Left lung (tissue), 10 donors: ENCODE measurements around the gene BUB1B. TPM values are rescaled to one million over a fixed set of nuclear protein-coding genes. Genes with fewer than 3 reads are reported as not detected.

ENCODE experiments used
- ATAC-seq: fragments of 200-7000 bp; cut with Tn5 transposase; one replicate; pipeline ENCODE4 v1.9.1; 2020; ENCODE audit warnings: moderate library complexity
- DNase-seq, 4 donors: peaks; one replicate each; pipeline ENCODE4 v3.0.0-alpha.2; 2013 to 2020
- H3K27ac ChIP-seq, 2 donors: fragments of 200-600 bp; sonication (generic) in 1 of 2; one replicate each; pipeline versions ENCODE4 v1.5.0 to v1.8.0; 2020 to 2021
- H3K27me3 ChIP-seq, 2 donors: fragments of 200-600 bp; sonication (generic) in 1 of 2; one replicate each; pipeline versions ENCODE4 v1.5.0 to v1.8.0; 2020 to 2021
- H3K36me3 ChIP-seq, 2 donors: fragments of 200-600 bp; sonication (generic) in 1 of 2; one replicate each; pipeline versions ENCODE4 v1.5.0 to v1.8.0; 2020 to 2021
- H3K4me1 ChIP-seq, 2 donors: fragments of 200-600 bp; one replicate each; pipeline ENCODE4 v1.8.0; 2021
- H3K4me3 ChIP-seq, 2 donors: fragments of 200-600 bp; sonication (generic) in 1 of 2; one replicate each; pipeline versions ENCODE4 v1.5.0 to v1.8.0; 2020 to 2021; ENCODE audit warnings: mild to moderate bottlenecking in 1 of 2
- H3K9me3 ChIP-seq, 2 donors: fragments of 200-600 bp; sonication (generic) in 1 of 2; one replicate each; pipeline versions ENCODE4 v1.5.0 to v1.8.0; 2020 to 2021
- CTCF ChIP-seq, 2 donors: fragments of 200-600 bp; sonication (generic) in 1 of 2; IDR thresholded peaks; one replicate each; pipeline versions ENCODE4 v1.5.0 to v1.8.0; 2021; ENCODE audit warnings: antibody characterized with exemption in 2 of 2
- intact Hi-C, 2 donors: fragments of 100-400 bp; cut with DNase I; formaldehyde crosslinking; loops; one replicate each; pipeline versions ENCODE4 v1.11.2 to v1.14.2; 2022
- polyA plus RNA-seq, 6 donors: library from polyadenylated mRNA; unstranded; fragments of 120-200 nt; gene quantifications; one replicate each; pipeline ENCODE4 v1.2.1, GENCODE V29; 2013; ENCODE audit not compliant: insufficient read length in 6 of 6
- total RNA-seq, 2 donors: library from RNA; stranded (reverse); fragmentation: NEBNext Ultra II Directional; extraction: Animal tissue kit (Norgen Biotek cat#: 25700); gene quantifications; one replicate each; pipeline ENCODE4 v1.2.1, GENCODE V29; 2021
- donor health status: DM: no; HTN: yes; CAD: no.
- donor health status: DM: no; HTN: no; CAD: no.

BUB1B gene
- total and polyA plus RNA-seq, 8 donors = 4.6 to 54.5 (median 25.9) TPM

GRCh38 chr15:40238532-40239403 is 77.9 kb downstream of the BUB1B start, which contains the start of gene PAK6:
PAK6 (plus strand) TSS chr15:40239063; CDS start chr15:40264786, 25,723 bp downstream.
- Histone ChIP-seq H3K36me3 (no peaks in the 10 kb centered on the region), H3K27ac (no peak within 1 kb of the TSS), H3K4me1 (peaks cover 0 to 30% of the 10 kb centered on the region in 2 donors), H3K27me3 (peaks cover 0 to 33% of the 10 kb centered on the region in 2 donors), H3K9me3 (no peaks in the 10 kb centered on the region), H3K4me3 (peak within 1 kb of the TSS; percentile 2 to 5)
- ATAC-seq (peak; percentile 94), DNase-seq (peak in 3 of 4 donors; percentile 57 to 90 (median 80))
- TF ChIP-seq CTCF (IDR thresholded peaks at IDR 0.05) = no peak
- intact Hi-C loops = no loop called here

GRCh38 chr15:40239404-40239692 is 78.5 kb downstream of the BUB1B start:
- Histone ChIP-seq H3K9me3 (no peaks in the 10 kb centered on the region), H3K27me3 (peaks cover 0 to 33% of the 10 kb centered on the region in 2 donors), H3K27ac (no peak overlapping the region), H3K4me3 (peak overlapping the region; percentile 2 to 5), H3K4me1 (peaks cover 0 to 26% of the 10 kb centered on the region in 2 donors), H3K36me3 (no peaks in the 10 kb centered on the region)
- DNase-seq (no peak), ATAC-seq (no peak)
- intact Hi-C loops = no loop called here
- TF ChIP-seq CTCF (IDR thresholded peaks at IDR 0.05) = no peak

GRCh38 chr15:40239693-40240618 is 79.1 kb downstream of the BUB1B start:
- ATAC-seq (no peak), DNase-seq (no peak)
- Histone ChIP-seq H3K4me1 (peaks cover 0 to 20% of the 10 kb centered on the region in 2 donors), H3K27me3 (peaks cover 0 to 33% of the 10 kb centered on the region in 2 donors), H3K36me3 (no peaks in the 10 kb centered on the region), H3K9me3 (no peaks in the 10 kb centered on the region), H3K27ac (no peak overlapping the region), H3K4me3 (no peak overlapping the region)
- TF ChIP-seq CTCF (IDR thresholded peaks at IDR 0.05) = no peak
- intact Hi-C loops = no loop called here

GRCh38 chr15:40240619-40241221 is 79.9 kb downstream of the BUB1B start:
- intact Hi-C loops = no loop called here
- TF ChIP-seq CTCF (IDR thresholded peaks at IDR 0.05) = no peak
- DNase-seq (peak in 1 of 4 donors; percentile 24), ATAC-seq (no peak)
- no peaks in the 10 kb centered on the region for H3K36me3 ChIP-seq
- peaks cover 0 to 12% of the 10 kb centered on the region in 2 donors for H3K4me1 ChIP-seq
- no peak overlapping the region for H3K4me3 ChIP-seq
- no peak overlapping the region for H3K27ac ChIP-seq
- H3K9me3 ChIP-seq = no peaks in the 10 kb centered on the region
- H3K27me3 ChIP-seq = peaks cover 0 to 33% of the 10 kb centered on the region in 2 donors
